Duodenal mucosa (tissue), 2 donors: ENCODE measurements around the gene BAG2.

Source experiments
- H3K27ac ChIP-seq: one replicate; pipeline ENCODE4 v1.7.0; 2013; ENCODE audit warnings: low read depth, low read length
- H3K27me3 ChIP-seq, 2 donors: one replicate each; pipeline ENCODE4 v1.7.0; 2013; ENCODE audit warnings: low read length in 2 of 2, control low read depth in 1 of 2; ENCODE audit not compliant: insufficient read depth in 2 of 2, control insufficient read depth in 1 of 2
- H3K36me3 ChIP-seq, 2 donors: one replicate each; pipeline ENCODE4 v1.7.0; 2013; ENCODE audit warnings: low read length in 2 of 2, control low read depth in 1 of 2; ENCODE audit not compliant: insufficient read depth in 2 of 2, control insufficient read depth in 1 of 2
- H3K4me1 ChIP-seq, 2 donors: one replicate each; pipeline ENCODE4 v1.7.0; 2013; ENCODE audit warnings: low read length in 2 of 2, control low read depth in 1 of 2; ENCODE audit not compliant: insufficient read depth in 2 of 2, control insufficient read depth in 1 of 2
- H3K4me3 ChIP-seq, 2 donors: one replicate each; pipeline ENCODE4 v1.7.0; 2013; ENCODE audit warnings: low read length in 2 of 2, low read depth in 1 of 2
- H3K9ac ChIP-seq, 2 donors: one replicate each; pipeline ENCODE4 v1.7.0; 2013; ENCODE audit warnings: low read length in 2 of 2, low read depth in 1 of 2
- H3K9me3 ChIP-seq, 2 donors: one replicate each; pipeline ENCODE4 v1.7.0; 2013; ENCODE audit warnings: low read length in 2 of 2, control low read depth in 1 of 2; ENCODE audit not compliant: control insufficient read depth in 1 of 2

BAG2 gene

DNA sequence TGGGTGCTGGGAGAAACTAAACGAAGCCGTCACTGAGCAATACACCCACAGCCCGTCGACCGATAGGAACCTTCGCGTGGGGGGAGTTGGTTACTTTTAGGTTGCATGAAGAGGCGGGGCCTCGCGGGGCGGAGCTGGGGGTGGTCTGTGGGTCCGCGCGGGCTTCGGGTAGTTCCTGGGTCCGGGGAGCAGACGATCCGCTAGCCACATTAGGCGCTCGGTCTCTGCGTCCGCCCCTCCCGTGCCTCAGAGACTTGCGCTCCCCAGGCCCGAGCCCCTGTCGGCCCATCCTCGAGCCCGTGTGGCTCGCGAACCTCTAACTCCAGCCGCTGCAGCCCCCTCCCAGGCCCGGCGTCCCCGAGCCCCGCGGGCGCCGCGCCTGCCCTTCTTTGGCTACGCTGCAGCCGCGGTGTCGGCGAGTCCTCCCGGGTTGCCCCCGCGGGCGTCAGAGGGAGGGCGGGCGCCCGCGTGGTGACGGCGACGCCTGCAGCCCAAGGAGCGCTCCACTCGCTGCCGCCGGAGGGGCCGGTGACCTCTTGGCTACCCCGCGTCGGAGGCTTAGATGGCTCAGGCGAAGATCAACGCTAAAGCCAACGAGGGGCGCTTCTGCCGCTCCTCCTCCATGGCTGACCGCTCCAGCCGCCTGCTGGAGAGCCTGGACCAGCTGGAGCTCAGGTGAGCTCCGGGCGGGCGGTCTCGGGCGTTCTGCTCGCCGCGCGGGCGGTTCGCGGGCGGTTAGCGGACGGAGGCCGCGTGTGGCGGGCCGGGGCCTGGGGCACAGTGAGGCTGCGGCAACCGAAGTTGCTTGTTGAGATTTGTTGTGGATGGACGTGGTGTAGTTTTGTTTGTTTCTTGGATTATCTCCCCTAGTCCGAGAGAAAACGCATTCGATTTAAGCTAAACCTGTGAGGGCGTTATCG lies at the start of gene BAG2:
Gene BAG2 (plus strand): TSS at position 191 of the 920 bp plus-strand sequence. CDS start 372 bp downstream, at position 563.
- peaks cover 0 to 3% of the 10 kb centered on the region in 2 donors for H3K36me3 ChIP-seq
- H3K9me3 ChIP-seq: no peaks in the 10 kb centered on the region
- peaks cover 0 to 6% of the 10 kb centered on the region in 2 donors for H3K27me3 ChIP-seq
- H3K4me1 ChIP-seq: peaks cover 0 to 11% of the 10 kb centered on the region in 2 donors
- peak within 1 kb of the TSS; percentile 67 to 80 for H3K4me3 ChIP-seq
- peak within 1 kb of the TSS; percentile 48 to 55 for H3K9ac ChIP-seq
- peak within 1 kb of the TSS; percentile 57 for H3K27ac ChIP-seq

DNA sequence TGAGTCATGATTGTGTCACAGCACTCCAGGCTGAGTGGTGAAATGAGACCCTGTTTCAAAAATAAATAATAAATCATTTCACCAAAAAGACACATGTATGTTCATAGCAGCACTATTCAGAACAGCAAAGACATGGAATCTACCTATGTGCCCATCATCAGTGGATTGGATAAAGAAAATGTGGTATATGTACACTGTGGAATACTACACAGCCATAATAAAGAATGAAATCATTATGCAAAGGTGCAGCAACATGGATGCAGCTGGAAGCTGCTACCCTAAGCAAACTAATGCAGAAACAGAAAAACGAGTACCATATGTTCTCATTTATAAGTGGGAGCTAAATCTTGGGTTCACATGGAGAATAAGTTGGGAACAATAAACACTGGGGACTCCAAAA lies 49.0 kb upstream of the BAG2 start:
- Histone ChIP-seq H3K27ac (no peak overlapping the region), H3K4me1 (no peaks in the 10 kb centered on the region), H3K9me3 (no peaks in the 10 kb centered on the region), H3K36me3 (peaks cover 0 to 3% of the 10 kb centered on the region in 2 donors), H3K4me3 (no peak overlapping the region), H3K9ac (no peak overlapping the region), H3K27me3 (no peaks in the 10 kb centered on the region)

DNA sequence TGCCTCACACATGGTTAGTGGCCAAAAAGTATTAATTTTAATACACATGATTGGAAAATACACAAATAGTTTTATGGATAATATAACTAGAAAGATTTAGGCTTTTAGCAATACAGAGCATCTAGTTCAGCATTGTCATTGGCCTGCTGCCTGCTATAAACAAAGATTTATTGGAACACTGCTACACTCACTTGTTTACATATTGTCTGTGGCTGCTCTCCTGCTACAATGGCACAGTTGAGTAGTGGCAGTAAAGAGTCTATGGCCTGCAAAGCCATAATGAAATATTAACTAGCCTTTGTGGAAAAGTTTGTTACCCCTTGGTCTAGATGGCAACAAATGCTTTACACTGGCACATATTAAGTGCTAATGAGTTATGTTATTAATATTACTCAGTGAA lies 44.4 kb upstream of the BAG2 start:
- H3K9me3 ChIP-seq: no peaks in the 10 kb centered on the region
- no peak overlapping the region for H3K9ac ChIP-seq
- H3K4me1 ChIP-seq: no peaks in the 10 kb centered on the region
- no peak overlapping the region for H3K4me3 ChIP-seq
- H3K27ac ChIP-seq: no peak overlapping the region
- H3K36me3 ChIP-seq: peaks cover 0 to 8% of the 10 kb centered on the region in 2 donors
- no peaks in the 10 kb centered on the region for H3K27me3 ChIP-seq

DNA sequence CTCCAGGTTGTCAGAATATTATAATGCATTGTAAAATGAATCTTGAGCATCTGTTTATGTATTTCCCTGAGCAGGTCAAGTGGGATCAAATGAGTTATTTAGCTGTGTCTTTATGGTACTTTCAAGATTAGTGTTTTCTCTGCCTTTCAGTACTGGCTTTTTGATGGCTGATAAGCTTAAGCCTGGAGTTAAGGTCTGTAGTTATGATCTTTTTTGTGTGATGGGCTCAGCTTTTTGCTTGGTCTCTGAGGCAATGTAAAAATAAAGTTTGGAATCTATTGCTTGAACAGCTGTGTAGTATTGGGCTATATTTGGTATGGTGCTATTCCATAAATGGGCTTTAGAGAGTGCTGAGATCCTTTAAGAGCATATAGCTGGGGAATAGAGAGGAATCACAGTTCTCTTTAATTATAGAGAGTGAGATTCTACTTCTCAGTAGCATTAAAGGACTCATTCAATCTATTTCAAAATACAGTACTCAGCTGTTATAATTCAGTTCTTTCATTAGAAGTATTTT lies 41.4 kb upstream of the BAG2 start:
- Histone ChIP-seq H3K36me3 (peaks cover 0 to 14% of the 10 kb centered on the region in 2 donors), H3K9me3 (no peaks in the 10 kb centered on the region), H3K4me1 (no peaks in the 10 kb centered on the region), H3K27me3 (no peaks in the 10 kb centered on the region), H3K9ac (no peak overlapping the region), H3K27ac (no peak overlapping the region), H3K4me3 (no peak overlapping the region)

DNA sequence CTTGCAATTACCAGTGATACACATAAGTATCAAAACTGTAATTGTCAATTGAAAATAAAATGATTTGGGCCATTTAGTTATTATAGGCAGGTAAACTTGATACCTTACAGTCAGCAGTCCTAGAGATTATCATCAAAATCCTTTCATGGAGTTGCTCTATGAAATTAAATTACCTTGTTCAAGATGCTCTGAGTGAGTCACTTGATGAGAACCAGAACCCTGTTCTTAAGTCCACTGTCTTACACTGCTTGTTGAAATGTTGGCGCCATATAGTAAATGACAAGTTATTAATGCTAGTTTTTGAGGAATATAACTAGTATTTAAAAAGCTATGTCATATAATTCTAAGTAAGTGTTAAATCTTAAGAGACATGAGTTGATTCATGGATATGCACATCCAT lies 37.2 kb upstream of the BAG2 start:
- no peak overlapping the region for H3K27ac ChIP-seq
- H3K4me3 ChIP-seq: no peak overlapping the region
- H3K27me3 ChIP-seq: no peaks in the 10 kb centered on the region
- no peaks in the 10 kb centered on the region for H3K9me3 ChIP-seq
- peaks cover 7 to 25% of the 10 kb centered on the region in 2 donors for H3K36me3 ChIP-seq
- H3K4me1 ChIP-seq: no peaks in the 10 kb centered on the region
- H3K9ac ChIP-seq: no peak overlapping the region

DNA sequence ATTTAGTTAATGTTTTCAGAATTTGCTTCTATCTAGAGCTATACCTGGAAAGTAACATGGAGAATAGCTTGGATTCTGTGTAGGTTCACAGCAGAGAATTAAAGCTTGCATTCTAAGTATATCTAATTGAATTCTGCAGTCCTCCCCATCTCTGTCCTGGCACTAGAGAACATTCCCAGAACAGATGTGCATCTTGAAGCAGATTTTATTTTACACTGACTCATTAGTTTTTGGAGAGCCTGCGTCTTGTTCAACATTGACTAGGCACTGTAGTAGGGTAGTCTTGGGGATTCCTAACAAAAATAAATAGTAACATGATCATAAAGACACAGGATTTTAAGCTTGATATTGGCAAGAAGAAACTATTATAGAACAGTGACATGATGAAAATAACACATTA lies 36.2 kb upstream of the BAG2 start:
- peaks cover 7 to 25% of the 10 kb centered on the region in 2 donors for H3K36me3 ChIP-seq
- no peak overlapping the region for H3K27ac ChIP-seq
- no peak overlapping the region for H3K9ac ChIP-seq
- no peaks in the 10 kb centered on the region for H3K27me3 ChIP-seq
- no peaks in the 10 kb centered on the region for H3K4me1 ChIP-seq
- no peaks in the 10 kb centered on the region for H3K9me3 ChIP-seq
- no peak overlapping the region for H3K4me3 ChIP-seq

DNA sequence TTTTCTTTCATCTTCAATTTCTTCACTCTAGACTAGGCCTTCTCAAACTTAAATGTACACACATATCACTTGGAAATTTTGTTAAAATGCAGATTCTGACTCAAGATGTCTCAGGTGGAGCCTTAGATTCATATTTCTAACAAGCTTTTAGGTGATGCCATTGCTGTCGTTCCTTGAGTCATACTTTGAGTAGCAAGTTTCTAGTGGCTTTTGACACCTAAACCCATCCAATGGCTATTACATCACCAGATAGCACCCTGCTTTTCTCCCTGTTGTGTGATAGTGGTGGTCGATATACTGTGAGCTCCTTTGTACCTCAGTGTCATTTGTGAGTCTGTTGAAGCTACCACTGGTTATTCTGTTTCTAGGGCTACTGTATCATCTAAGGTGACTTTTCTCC lies 34.8 kb upstream of the BAG2 start:
- Histone ChIP-seq H3K4me1 (no peaks in the 10 kb centered on the region), H3K4me3 (no peak overlapping the region), H3K27me3 (no peaks in the 10 kb centered on the region), H3K27ac (no peak overlapping the region), H3K9ac (no peak overlapping the region), H3K36me3 (peaks cover 13 to 31% of the 10 kb centered on the region in 2 donors), H3K9me3 (no peaks in the 10 kb centered on the region)

DNA sequence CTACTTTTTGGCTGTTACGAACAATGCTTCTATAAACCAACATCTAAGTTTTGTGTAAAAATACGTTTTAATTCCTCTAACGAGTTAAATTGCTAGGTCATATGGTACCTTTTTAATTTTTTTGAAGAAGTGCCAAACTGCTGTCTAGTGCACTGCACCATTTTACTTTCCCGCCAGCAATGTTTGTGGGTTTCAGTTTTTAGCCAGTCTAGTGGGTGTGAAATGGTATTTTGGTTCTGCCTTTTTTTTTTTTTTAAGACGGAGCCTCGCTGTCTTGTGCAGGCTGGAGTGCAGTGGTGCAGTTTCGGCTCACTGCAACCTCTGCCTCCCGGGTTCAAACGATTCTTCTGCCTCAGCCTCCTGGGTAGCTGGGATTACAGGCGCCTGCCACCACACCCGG lies 34.1 kb upstream of the BAG2 start:
- Histone ChIP-seq H3K4me3 (no peak overlapping the region), H3K36me3 (peaks cover 13 to 32% of the 10 kb centered on the region in 2 donors), H3K9ac (no peak overlapping the region), H3K27me3 (no peaks in the 10 kb centered on the region), H3K9me3 (no peaks in the 10 kb centered on the region), H3K27ac (no peak overlapping the region), H3K4me1 (no peaks in the 10 kb centered on the region)

DNA sequence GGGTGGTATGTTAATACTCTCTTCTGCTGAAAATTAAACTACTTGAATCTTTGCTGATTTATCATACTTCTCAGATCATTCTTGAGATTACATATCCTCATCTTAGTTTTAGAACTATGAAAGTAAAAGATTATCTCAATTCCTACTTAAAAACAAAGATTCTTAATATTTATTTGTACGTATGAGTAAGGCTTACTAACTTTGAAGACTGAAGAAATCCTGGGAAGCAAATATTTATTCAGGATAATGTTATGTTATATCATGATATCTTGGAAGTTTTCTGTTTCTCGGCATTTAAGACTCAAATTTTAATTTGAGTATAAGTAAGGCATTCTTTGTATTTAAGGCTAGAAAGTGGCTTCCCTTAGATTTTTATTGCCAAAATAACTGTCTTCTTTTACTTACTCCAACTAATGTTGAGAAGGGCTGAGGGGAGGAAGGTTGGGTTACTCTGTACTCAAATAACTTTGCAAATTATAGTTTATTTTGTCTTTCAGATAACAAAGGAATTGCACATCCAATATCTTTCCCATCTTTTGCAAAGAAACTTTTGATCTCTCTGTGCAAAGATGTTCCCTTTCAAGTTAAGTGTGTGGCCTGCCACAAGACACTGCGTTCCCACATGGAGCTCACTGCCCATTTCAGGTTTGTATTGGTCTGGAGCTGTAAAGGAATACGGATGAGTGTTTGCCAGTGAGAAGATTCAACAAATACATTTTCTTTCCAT lies 30.5 kb upstream of the BAG2 start:
- no peak overlapping the region for H3K4me3 ChIP-seq
- no peak overlapping the region for H3K27ac ChIP-seq
- H3K9me3 ChIP-seq: no peaks in the 10 kb centered on the region
- peaks cover 13 to 17% of the 10 kb centered on the region in 2 donors for H3K36me3 ChIP-seq
- no peaks in the 10 kb centered on the region for H3K27me3 ChIP-seq
- H3K4me1 ChIP-seq: no peaks in the 10 kb centered on the region
- H3K9ac ChIP-seq: no peak overlapping the region

DNA sequence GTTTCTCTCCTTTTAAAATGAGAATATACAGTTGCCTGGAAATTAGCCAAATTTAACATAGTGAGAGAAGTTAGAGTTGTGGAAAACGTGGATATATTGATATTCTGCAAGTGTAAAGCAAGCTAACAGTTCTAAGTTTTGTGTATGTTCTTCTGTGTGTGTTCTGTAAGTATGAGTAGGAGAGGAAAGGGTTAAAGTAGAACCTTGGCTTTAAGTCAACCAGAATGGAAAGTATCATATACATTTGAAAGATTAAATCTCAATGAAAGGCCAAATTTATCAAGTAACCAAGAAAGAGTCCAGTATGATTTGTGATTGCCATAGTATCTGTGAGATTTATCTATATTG lies 30.0 kb upstream of the BAG2 start:
- Histone ChIP-seq H3K27me3 (no peaks in the 10 kb centered on the region), H3K9ac (no peak overlapping the region)

More for the DNA sequence above, 30.0 kb upstream of the BAG2 start:
- Histone ChIP-seq H3K9me3 (no peaks in the 10 kb centered on the region), H3K36me3 (peaks cover 10 to 16% of the 10 kb centered on the region in 2 donors), H3K4me1 (no peaks in the 10 kb centered on the region), H3K4me3 (no peak overlapping the region), H3K27ac (no peak overlapping the region)
